Myocyte (in vitro differentiated cells): Measurements from ENCODE around the gene SUPT6H. TPM values are rescaled to one million over a fixed set of nuclear protein-coding genes. Genes with fewer than 3 reads are reported as not detected.
A peak's percentile ranks its signal among the peaks of the same experiment; 100 is the strongest.
"Not testable (repeated sequence)": the region's sequence is repeated elsewhere in the genome, so short reads cannot be mapped to it uniquely, and the experiment has no call there.

Experiments used
- DNase-seq: peaks from one replicate; pipeline ENCODE4 v3.0.0-alpha.2; 2012; ENCODE audit warnings: low read depth
- total RNA-seq: library from RNA; depleted of rRNA; stranded (reverse); fragments of >200 nt; gene quantifications from 2 replicates; pipeline ENCODE4 v1.2.3, GENCODE V29; 2014

The SUPT6H gene
- total RNA-seq, 1 donor from 2014 or later = 37.5 TPM

DNA sequence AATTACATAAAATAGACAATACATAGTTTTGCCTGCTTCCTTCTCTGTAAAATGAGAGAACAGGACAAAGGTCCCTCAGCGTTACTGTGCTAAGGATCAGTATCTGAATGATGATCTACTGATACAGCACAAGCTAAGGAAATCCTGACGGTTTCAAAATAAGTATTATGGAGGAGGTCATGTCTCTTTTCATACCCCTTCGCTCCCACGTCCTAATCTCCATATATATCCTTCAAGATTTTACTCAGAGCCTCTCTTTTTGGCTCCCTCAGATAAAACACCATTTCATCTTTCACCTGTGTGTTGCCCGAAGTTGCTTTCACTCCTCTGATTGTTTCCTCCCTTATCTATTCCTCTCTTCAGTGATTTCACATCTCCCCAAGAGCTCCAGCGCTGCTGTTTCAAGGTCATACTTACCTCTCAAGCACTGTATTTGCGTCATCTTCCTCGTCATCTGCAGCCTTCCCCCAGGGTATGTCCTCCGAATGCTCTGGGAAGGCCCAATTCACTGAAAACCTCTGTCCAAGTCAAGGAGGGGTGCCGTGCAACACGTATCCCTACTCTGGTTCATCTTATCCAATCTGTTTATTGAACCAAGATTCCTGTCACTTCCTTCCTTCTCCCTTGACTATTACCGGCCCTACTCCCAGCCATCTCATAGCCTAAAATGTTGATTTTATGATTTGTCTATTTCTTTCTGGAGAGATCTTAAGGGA is 15.8 kb upstream of the SUPT6H start:
- DNase-seq = no peak

- no peak for DNase-seq
Observed at GRCh38 chr17:28648698-28649097, 13.3 kb upstream of the SUPT6H start.

DNA sequence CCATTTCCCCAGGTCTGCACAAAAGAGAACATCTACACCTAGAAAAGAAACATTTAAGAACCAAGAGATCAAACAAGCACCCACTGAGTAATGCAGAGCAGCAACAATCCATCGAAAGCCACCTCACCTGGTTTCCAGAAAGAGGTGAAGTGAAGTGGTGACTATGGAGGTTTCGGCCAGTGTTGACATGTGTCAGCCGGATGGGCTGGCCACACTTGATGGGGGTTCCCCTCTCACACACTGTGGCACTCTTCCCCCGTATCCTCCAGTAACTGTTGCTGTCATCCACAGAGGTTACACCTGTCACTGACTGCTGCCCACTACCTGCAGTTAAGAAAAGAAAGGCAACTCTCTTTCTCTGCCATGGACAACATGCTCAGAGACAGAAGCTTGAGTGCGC is 6.8 kb upstream of the SUPT6H start:
- DNase-seq = no peak

DNA sequence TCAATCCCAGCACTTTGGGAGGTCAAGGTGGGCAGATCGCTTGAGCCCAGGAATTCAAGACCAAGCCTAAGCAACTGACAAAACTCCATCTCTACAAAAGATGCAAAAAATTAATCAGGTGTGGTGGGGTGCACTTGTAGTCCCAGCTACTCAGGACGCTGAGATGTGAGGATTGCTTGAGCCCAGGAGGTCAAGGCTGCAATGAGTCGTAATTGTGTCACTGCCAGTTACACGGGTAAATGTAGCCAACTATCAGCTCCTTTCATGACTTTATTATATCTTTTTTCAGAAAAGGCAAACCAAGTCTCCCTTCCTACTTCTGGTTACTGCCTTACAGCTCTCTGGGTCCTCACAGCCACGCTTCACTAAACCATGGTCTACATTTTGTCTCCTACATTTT is 4.2 kb upstream of the SUPT6H start:
- no peak for DNase-seq

DNA sequence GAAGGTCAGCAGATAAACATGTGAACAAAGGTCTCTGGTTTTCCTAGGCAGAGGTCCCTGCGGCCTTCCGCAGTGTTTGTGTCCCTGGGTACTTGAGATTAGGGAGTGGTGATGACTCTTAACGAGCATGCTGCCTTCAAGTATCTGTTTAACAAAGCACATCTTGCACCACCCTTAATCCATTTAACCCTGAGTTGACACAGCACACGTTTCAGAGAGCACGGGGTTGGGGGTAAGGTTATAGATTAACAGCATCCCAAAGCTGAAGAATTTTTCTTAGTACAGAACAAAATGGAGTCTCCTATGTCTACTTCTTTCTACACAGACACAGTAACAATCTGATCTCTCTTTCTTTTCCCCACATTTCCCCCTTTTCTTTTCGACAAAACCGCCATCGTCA is 3.7 kb upstream of the SUPT6H start:
- DNase-seq = not testable (repeated sequence)

DNA sequence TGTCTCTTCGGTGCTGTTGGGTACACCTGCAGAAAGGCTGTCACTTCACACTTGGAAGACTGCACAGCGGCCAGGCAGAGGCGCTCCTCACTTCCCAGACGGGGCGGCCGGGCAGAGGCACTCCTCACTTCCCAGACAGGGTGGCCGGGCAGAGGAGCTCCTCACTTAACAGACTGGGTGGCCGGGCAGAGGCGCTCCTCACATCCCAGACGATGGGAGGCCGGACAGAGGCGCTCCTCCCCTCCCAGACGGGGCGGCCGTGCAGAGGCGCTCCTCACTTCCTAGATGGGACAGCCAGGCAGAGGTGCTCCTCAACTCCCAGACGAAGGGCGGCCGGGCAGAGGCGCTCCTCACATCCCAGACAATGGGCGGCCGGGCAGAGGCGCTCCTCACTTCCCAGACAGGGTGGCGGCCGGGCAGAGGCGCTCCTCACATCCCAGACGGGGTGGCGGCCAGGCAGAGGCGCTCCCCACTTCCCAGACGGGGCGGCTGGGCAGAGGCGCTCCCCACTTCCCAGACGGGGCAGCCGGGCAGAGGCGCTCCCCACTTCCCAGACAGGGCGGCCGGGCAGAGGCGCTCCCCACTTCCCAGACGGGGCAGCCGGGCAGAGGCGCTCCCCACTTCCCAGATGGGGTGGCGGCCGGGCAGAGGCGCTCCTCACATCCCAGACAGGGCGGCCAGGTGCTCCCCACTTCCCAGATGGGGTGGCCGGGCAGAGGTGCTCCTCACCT is 3.1 kb upstream of the SUPT6H start:
- not testable (repeated sequence) for DNase-seq

- DNase-seq = not testable (repeated sequence)
Observed at GRCh38 chr17:28659497-28659881, 2.5 kb upstream of the SUPT6H start.

GRCh38 chr17:28662527-28662829 is 473 bp downstream of the SUPT6H start:
- no peak for DNase-seq

GRCh38 chr17:28663723-28664122 is 1.7 kb downstream of the SUPT6H start:
- no peak for DNase-seq

- DNase-seq = no peak
Observed at GRCh38 chr17:28665994-28666393, 4.0 kb downstream of the SUPT6H start.

- peak; percentile 62 for DNase-seq
Observed at GRCh38 chr17:28667870-28668269, 5.9 kb downstream of the SUPT6H start.

DNA sequence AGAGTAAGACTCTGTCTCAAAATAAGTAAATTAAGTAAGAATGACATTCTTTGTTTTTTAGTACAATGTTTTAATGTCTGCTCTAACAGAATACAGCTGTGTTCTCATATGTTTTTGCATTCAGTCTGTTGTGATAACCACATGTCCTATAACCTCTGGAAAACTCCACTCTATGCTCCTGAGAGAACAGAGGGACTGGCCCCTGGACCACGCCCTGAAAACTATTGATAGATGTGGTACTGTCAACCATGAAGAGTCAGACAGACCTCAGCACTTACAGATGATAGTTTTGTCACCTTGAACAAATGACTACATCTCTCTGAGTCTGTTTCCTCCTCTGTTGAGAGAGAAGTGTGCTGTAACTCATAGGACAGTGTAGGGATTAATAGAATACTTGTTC is 7.9 kb downstream of the SUPT6H start:
- no peak for DNase-seq

DNA sequence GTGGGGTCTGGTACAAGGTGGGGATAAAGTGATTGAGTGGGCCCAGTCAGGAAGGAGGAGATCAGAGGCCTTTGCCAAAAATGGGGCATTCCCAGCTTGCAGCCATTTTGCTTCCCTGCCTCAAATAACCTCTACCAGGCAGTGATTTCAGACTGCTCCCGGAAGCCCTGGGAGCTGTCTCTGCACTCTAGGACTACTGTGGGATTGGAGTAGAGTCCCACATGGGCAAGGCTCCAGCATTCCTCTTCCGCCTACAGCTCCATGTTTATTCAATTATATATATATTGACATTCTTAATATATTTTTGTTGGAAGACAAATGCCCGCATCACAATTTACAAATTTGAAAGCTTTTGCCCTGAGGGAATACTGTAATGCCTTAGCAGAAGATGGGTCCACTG is 13.5 kb downstream of the SUPT6H start:
- DNase-seq = no peak

DNA sequence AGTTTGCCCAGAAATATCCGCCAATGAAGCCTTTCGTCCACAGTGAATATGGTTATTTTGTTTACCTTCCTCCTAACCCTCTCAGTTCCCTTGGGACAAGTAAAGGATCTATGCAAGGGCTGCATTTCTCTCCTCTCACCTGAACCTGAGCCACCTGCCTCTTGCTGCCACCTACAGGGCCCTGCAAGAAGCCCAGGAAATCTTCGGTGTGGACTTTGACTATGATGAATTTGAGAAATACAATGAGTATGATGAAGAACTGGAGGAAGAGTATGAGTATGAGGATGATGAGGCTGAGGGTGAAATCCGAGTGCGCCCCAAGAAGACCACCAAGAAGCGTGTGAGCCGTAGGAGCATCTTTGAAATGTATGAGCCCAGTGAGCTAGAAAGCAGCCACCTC is 14.0 kb downstream of the SUPT6H start:
- no peak for DNase-seq

DNA sequence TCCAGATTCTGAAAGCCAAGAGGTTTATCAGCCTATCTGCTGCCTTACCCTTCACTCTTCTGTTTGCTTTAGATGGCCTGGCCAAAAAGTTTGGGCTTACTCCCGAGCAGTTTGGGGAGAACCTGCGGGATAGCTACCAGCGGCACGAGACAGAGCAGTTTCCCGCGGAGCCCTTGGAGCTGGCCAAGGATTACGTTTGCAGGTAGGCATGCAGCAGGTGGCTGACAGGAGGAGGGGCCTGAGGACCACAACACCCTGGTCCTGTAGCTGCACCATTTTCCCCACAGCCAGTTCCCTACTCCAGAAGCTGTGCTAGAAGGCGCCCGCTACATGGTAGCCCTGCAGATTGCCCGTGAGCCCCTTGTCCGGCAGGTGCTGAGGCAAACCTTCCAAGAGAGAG is 20.6 kb downstream of the SUPT6H start:
- DNase-seq = no peak

GRCh38 chr17:28684963-28685362 is 23.0 kb downstream of the SUPT6H start:
- peak; percentile 46 for DNase-seq

DNA sequence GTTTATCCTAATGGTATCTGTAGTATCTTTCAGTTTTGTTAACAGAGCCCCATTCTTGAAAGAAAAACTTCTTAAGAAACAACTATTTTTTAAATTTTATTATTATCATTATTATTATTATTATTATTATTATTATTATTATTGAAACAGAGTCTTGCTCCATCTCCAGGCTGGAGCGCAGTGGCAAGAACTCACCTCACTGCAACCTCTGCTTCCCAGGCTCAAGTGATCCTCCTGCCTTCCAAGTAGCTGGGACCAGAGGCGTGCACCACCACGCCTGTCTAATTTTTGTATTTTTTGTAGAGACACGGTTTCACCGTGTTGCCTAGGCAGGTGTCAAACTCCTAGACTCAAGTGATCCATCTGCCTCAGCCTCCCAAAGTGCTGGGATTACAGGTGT is 23.4 kb downstream of the SUPT6H start:
- DNase-seq = no peak

DNA sequence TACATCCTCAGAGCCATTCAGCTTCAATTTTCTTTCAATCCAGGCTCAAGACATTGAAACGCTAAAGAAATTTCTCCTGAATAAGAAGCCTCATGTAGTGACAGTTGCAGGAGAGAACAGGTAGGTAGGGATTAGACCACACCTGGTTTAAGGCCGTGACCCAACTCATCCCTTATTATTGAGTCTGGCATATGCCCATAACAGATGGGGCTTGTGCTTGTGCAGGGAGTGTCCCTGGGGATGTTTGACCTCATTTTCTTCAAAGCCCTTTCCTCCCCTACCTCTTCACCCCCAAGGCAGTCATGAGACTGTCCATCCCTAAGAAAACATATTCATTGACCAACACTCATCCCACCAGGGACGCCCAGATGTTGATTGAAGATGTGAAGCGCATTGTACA is 24.3 kb downstream of the SUPT6H start:
- no peak for DNase-seq

GRCh38 chr17:28688481-28688880 is 26.5 kb downstream of the SUPT6H start:
- DNase-seq = no peak

- no peak for DNase-seq
Observed at GRCh38 chr17:28689011-28689410, 27.0 kb downstream of the SUPT6H start.

DNA sequence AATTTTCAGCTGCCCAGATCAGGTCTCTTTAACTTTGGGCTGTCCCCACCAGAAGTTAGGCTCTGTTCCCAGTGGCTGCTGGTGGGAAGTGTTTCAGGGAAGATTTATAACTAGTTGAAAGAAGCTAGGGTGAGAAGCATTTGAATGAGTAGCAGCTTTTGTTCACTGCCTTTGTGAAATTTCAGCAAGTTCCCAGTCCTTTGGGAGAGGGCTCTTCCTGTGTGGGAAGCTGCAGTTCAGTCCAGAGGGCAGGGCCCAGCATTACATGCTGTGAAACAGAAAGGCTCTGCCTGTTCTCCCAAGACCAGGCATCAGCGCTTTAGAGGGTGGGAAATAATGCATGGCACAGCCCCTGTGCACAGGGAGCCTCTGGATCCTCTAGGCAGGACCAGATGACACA is 31.9 kb downstream of the SUPT6H start:
- no peak for DNase-seq

DNA sequence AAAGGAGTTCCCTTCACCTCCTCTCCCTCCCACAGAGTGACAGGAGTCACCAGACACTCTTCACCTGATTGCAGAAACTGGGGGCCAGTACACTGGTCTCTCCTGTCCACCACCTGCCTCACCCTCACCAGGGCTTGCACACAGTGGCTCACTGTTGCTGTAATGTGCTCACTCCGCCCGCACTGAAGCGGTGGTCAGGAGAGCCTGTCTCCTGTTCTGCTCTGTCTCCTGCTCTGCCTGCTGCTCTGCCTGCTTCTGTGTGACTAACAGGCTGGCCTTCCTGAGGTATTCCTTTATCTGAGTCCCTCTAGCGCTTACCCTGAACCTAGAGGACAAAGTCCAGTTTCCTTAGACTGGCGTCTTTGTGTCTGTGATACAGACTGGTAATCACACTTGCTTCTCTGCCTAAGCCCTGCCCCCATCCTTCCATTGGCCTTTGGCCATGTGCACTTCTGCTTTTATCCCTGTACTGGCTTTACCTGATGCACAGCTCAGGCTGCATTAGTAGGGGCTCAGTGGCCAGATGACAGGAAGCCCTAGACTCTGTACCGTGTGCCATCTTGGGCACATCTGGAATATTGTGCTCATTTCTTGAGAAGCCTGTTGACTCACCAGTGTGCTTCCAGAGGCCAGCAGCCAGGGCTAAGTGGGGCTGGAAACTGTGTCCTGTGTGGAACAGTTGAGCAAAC is 36.4 kb downstream of the SUPT6H start:
- no peak for DNase-seq

GRCh38 chr17:28700278-28700677 is 38.3 kb downstream of the SUPT6H start:
- no peak for DNase-seq
